Transverse colon (tissue), 4 donors: ENCODE data around the gene HS3ST2. TPM values are rescaled to one million over a fixed set of nuclear protein-coding genes. Genes with fewer than 3 reads are reported as not detected.
"Not testable (repeated sequence)": the region's sequence is repeated elsewhere in the genome, so short reads cannot be mapped to it uniquely, and the experiment has no call there.

Experiments
- DNase-seq: peaks from one replicate; pipeline ENCODE4 v3.0.0-alpha.2; 2019
- H3K27ac ChIP-seq, 4 donors: fragments of 200-600 bp; sonication (generic); 2 replicates each; pipeline ENCODE4 v1.5.1; 2016 to 2018; ENCODE audit warnings: inconsistent platforms in 4 of 4
- H3K27me3 ChIP-seq: fragments of 200-600 bp; sonication (generic); 2 replicates; pipeline ENCODE4 v1.5.1; 2017; ENCODE audit warnings: inconsistent platforms
- H3K36me3 ChIP-seq, 4 donors: fragments of 200-600 bp; sonication (generic); 2 replicates each; pipeline ENCODE4 v1.5.1; 2017 to 2019; ENCODE audit warnings: inconsistent platforms in 4 of 4
- H3K4me1 ChIP-seq, 4 donors: fragments of 200-600 bp; sonication (generic); 2 replicates each; pipeline ENCODE4 v1.5.1; 2017 to 2020; ENCODE audit warnings: inconsistent platforms in 4 of 4
- H3K4me3 ChIP-seq, 4 donors: fragments of 200-600 bp; sonication (generic); 1 replicate in 1 of 4; 2 replicates in 3 of 4; pipeline versions ENCODE4 v1.5.1 to v1.6.1; 2017 to 2019; ENCODE audit warnings: inconsistent platforms in 4 of 4
- H3K9me3 ChIP-seq, 2 donors: fragments of 200-600 bp; sonication (generic); 2 replicates each; pipeline ENCODE4 v1.5.1; 2017 to 2019; ENCODE audit warnings: inconsistent platforms in 2 of 2
- EP300 ChIP-seq: sonication (generic); formaldehyde crosslinking; IDR thresholded peaks from one replicate; pipeline ENCODE4 v1.6.1; 2017; ENCODE audit warnings: antibody characterized with exemption, low read depth
- POLR2A ChIP-seq: fragments of 450-650 bp; IDR thresholded peaks from one replicate; pipeline ENCODE4 v1.6.1; 2016; ENCODE audit warnings: antibody characterized with exemption, mild to moderate bottlenecking, moderate library complexity
- POLR2AphosphoS5 ChIP-seq, 3 donors: sonication (generic); formaldehyde crosslinking; IDR thresholded peaks; one replicate each; pipeline ENCODE4 v1.6.1; 2016; ENCODE audit warnings: antibody characterized with exemption in 3 of 3
- WGBS, 2 donors: methylation state at CpG; one replicate each; pipeline ENCODE4 v1.1.5; 2018; ENCODE audit warnings: low coverage in 1 of 2; 5-methylcytosine and 5-hydroxymethylcytosine counted together
- in situ Hi-C, 4 donors: fragments of 200-750 bp; cut with MboI; loops; one replicate each; pipeline versions ENCODE4 v1.15.0 to v1.15.1; 2017; ENCODE audit warnings: low sequenced_read_pairs in 3 of 4, low pct_ligation_motif_present in 1 of 4, low pct_unique_long_range_greater_than_20kb in 1 of 4
- intact Hi-C: fragments of 100-400 bp; cut with DNase I; formaldehyde crosslinking; loops from one replicate; pipeline ENCODE4 v1.15.1; 2023; ENCODE audit warnings: low total_unique reads
- total RNA-seq, 4 donors: library from RNA; depleted of rRNA; stranded (reverse); fragments of >200 nt; gene quantifications; one replicate each; pipeline ENCODE4 v1.1.0, GENCODE V29; 2016
- TF ChIP-seq, protein P1 (sequence below), 5 experiments: fragments of 200-600 bp in 3 of 5; fragments of 450-650 bp in 2 of 5; sonication (generic) in 3 of 5; IDR thresholded peaks; 1 replicate in 2 of 5; 2 replicates in 3 of 5; pipeline ENCODE4 v1.5.1; 2016 to 2017; ENCODE audit warnings: antibody characterized with exemption in 5 of 5, inconsistent platforms in 3 of 5, mild to moderate bottlenecking in 2 of 5, moderate library complexity in 1 of 5

The HS3ST2 gene
- total RNA-seq, 4 donors from 2014 or later, result 0.32 to 4.5 (median 2.2) TPM

DNA sequence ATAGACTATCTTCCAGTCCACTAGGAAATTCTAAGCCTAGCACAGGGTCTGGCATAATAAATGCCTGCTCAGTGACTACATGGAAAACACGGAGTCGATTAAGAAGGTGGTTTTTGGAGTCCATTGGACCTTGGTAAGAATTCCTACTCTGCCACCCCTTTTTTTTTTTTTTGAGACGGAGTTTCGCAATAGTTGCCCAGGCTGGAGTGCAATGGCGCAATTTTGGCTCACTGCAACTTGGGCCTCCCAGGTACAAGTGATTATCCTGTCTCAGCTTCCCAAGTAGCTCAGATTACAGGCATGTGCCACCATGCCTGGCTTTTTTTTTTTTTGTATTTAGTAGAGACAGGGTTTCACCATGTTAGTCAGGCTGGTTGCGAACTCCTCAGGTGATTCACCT, 123.2 kb downstream of the HS3ST2 start:
- WGBS, 2 donors, result 82% methylated on average over 6 of the region's 6 CpGs; no CpG with 5 or more reads in 1 of the 2 donors
- Histone ChIP-seq H3K4me1 (no peaks in the 10 kb centered on the region), H3K4me3 (no peak overlapping the region), H3K9me3 (no peaks in the 10 kb centered on the region), H3K27ac (no peak overlapping the region), H3K36me3 (no peaks in the 10 kb centered on the region), H3K27me3 (peaks cover 21% of the 10 kb centered on the region)
- intact Hi-C loops (no loop called here), in situ Hi-C loops (no loop called here)
- DNase-seq, result no peak
- TF ChIP-seq POLR2A, result no peak
- TF ChIP-seq EP300, result no peak
- TF ChIP-seq, protein P1, sequence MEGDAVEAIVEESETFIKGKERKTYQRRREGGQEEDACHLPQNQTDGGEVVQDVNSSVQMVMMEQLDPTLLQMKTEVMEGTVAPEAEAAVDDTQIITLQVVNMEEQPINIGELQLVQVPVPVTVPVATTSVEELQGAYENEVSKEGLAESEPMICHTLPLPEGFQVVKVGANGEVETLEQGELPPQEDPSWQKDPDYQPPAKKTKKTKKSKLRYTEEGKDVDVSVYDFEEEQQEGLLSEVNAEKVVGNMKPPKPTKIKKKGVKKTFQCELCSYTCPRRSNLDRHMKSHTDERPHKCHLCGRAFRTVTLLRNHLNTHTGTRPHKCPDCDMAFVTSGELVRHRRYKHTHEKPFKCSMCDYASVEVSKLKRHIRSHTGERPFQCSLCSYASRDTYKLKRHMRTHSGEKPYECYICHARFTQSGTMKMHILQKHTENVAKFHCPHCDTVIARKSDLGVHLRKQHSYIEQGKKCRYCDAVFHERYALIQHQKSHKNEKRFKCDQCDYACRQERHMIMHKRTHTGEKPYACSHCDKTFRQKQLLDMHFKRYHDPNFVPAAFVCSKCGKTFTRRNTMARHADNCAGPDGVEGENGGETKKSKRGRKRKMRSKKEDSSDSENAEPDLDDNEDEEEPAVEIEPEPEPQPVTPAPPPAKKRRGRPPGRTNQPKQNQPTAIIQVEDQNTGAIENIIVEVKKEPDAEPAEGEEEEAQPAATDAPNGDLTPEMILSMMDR (IDR thresholded peaks at IDR 0.05), result no peak
- no peak for TF ChIP-seq POLR2AphosphoS5 (IDR thresholded peaks at IDR 0.05)

DNA sequence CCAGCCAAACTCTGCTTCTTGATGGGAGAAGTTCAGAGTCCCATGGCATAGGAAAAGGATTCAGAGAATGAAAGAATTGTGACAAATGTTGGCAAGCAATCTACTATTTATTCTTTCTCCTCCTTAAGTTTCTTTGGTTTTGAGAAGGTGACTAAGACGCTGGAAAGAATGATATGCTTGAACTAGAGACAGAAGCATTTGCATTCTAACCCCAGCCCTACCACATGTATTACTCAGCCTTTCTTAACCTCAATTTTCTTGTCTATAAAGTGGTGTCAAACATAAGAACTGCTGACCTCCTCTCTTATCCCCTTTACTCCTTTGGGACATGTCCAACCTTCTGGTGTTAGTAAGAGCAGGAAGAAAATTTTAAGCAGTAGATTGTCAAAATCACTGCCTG, 124.7 kb downstream of the HS3ST2 start:
- intact Hi-C loops, result no loop called here
- H3K4me1 ChIP-seq, result no peaks in the 10 kb centered on the region
- H3K27me3 ChIP-seq, result peaks cover 8% of the 10 kb centered on the region
- H3K27ac ChIP-seq, result no peak overlapping the region
- H3K4me3 ChIP-seq, result no peak overlapping the region
- no peaks in the 10 kb centered on the region for H3K36me3 ChIP-seq
- WGBS, 2 donors, result 58 to 88% methylated on average over 1 of the region's 1 CpG
- H3K9me3 ChIP-seq, result no peaks in the 10 kb centered on the region
- TF ChIP-seq, protein P1 (IDR thresholded peaks at IDR 0.05), result no peak
- TF ChIP-seq EP300, result no peak
- no peak for TF ChIP-seq POLR2A
- TF ChIP-seq POLR2AphosphoS5 (IDR thresholded peaks at IDR 0.05), result no peak
- no peak for DNase-seq
- in situ Hi-C loops, result no loop called here

DNA sequence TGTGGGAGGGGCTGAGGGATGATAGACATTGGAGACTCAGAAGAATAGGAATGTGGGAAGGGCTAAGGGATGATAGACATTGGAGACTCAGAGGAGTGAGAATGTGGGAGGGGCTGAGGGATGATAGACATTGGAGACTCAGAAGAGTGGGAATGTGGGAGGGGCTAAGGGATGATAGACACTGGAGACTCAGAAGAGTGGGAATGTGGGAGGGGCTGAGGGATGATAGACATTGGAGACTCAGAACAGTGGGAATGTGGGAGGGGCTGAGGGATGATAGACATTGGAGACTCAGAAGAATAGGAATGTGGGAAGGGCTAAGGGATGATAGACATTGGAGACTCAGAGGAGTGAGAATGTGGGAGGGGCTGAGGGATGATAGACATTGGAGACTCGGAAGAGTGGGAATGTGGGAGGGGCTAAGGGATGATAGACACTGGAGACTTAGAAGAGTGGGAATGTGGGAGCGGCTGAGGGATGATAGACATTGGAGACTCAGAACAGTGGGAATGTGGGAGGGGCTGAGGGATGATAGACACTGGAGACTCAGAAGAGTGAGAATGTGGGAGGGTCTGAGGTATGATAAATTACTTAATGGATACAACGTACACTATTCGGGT, 125.9 kb downstream of the HS3ST2 start:
- in situ Hi-C loops, intact Hi-C loops, H3K9me3 ChIP-seq, H3K27ac ChIP-seq, H3K4me3 ChIP-seq, DNase-seq, H3K4me1 ChIP-seq, H3K36me3 ChIP-seq: not testable (repeated sequence)
- WGBS, 2 donors, result 73 to 75% methylated on average over 4 of the region's 4 CpGs
- H3K27me3 ChIP-seq, result peaks cover 14% of the 10 kb centered on the region

DNA sequence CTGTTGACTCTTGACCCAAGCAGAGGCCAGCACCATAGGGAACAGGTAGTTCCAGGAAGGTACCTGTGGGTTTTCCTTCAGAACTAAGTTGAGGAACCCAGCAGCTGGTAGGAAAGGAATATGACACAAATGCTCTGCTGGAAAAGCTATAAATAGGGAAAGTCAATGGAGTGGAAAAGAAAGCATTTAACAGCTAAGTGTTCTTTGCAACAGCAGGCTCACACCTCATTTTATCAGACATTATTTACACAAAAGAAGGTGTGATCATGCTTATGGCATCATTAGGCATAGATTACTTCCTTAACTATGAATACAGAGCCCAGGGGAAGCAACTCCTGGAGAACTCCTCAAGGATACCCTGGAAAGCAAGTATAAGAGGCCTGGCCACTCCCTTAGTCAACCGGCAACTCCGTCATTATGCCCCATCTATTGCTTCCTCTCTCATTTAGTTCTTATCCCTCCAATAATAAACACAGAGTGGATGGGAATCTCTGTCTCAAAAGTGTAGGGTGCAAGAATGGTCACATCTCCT, 128.1 kb downstream of the HS3ST2 start:
- intact Hi-C loops, result no loop called here
- TF ChIP-seq EP300 (no peak), POLR2AphosphoS5 (IDR thresholded peaks at IDR 0.05) (no peak), POLR2A (no peak)
- TF ChIP-seq, protein P1 (IDR thresholded peaks at IDR 0.05), result no peak
- Histone ChIP-seq H3K36me3 (no peaks in the 10 kb centered on the region), H3K27me3 (peaks cover 14% of the 10 kb centered on the region), H3K4me1 (no peaks in the 10 kb centered on the region), H3K4me3 (no peak overlapping the region), H3K27ac (no peak overlapping the region), H3K9me3 (no peaks in the 10 kb centered on the region)
- 48 to 65% methylated on average over 2 of the region's 2 CpGs for WGBS, 2 donors
- in situ Hi-C loops, result no loop called here
- no peak for DNase-seq

DNA sequence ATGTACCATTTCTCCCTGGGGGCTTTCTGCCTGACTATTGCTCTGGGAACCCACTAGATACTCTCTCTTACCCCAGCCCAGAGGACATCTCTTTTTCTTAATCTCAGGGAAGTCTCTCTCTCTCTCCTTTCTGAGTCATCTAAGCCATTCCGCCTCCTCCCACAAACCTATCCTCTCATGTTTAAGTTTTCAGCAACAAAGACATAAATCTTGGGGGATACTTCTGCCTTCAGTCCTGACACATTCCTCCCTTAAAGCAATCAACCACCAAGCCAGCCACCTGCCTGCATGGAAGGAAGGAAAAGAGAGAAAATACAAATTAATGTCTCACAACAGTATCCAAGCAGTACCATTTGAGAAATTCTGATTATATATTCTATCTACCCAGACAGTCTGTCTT, 128.8 kb downstream of the HS3ST2 start:
- 68 to 86% methylated on average over 1 of the region's 1 CpG for WGBS, 2 donors
- no peak for DNase-seq
- no peaks in the 10 kb centered on the region for H3K4me1 ChIP-seq
- H3K4me3 ChIP-seq, result no peak overlapping the region
- H3K9me3 ChIP-seq, result no peaks in the 10 kb centered on the region
- no peak overlapping the region for H3K27ac ChIP-seq
- no peak for TF ChIP-seq EP300
- TF ChIP-seq, protein P1 (IDR thresholded peaks at IDR 0.05), result no peak
- intact Hi-C loops (no loop called here), in situ Hi-C loops (no loop called here)
- H3K27me3 ChIP-seq, result peaks cover 20% of the 10 kb centered on the region
- no peaks in the 10 kb centered on the region for H3K36me3 ChIP-seq
